H1 (cell line): ENCODE data around the gene IQCE. TPM values are rescaled to one million over a fixed set of nuclear protein-coding genes. Genes with fewer than 3 reads are reported as not detected.

Experiments used
- CTCF ChIA-PET: fragments of 300-600 bp; sonication (Branson Sonifier 250); formaldehyde crosslinking; loops from one replicate; lab custom pipeline; 2021; ENCODE audit not compliant: partially characterized antibody; lab: Charles Lee
- POLR2A ChIA-PET: fragments of 300-600 bp; sonication (Branson Sonifier 250); formaldehyde crosslinking; loops from one replicate; lab custom pipeline; 2021; ENCODE audit warnings: inconsistent platforms; ENCODE audit not compliant: partially characterized antibody; lab: Charles Lee
- DNase-seq, 2 experiments: peaks; one replicate each; pipeline versions ENCODE4 v3.0.0 to v3.0.0-alpha.2; 2010 to 2022; ENCODE audit warnings: low spot score in 2 of 2, low read depth in 1 of 2, mixed read lengths in 1 of 2
- FAIRE-seq: peaks from 2 replicates; lab custom pipeline; 2011; peaks lifted over from hg19 to GRCh38; lab: Jason Lieb, UNC
- H2AFZ ChIP-seq: 2 replicates; pipeline ENCODE4 v1.8.1; 2012; ENCODE audit warnings: low read length, inconsistent platforms
- H2AK5ac ChIP-seq: 2 replicates; pipeline ENCODE4 v1.6.1; 2013; ENCODE audit warnings: low read depth, low read length
- H2BK120ac ChIP-seq: replicated peaks from 2 replicates; pipeline ENCODE3; 2013; ENCODE audit warnings: low read depth, low read length, inconsistent platforms
- H2BK12ac ChIP-seq: 2 replicates; pipeline ENCODE4 v1.6.1; 2013; ENCODE audit warnings: low read depth, low read length
- H2BK15ac ChIP-seq: 2 replicates; pipeline ENCODE4 v1.6.1; 2013; ENCODE audit warnings: low read length
- H2BK20ac ChIP-seq: 2 replicates; pipeline ENCODE4 v1.6.1; 2013; ENCODE audit warnings: low read length
- H2BK5ac ChIP-seq: 2 replicates; pipeline ENCODE4 v1.6.1; 2013; ENCODE audit warnings: low read depth, low read length
- H3K14ac ChIP-seq: 2 replicates; pipeline ENCODE4 v1.6.1; 2013; ENCODE audit warnings: inconsistent platforms; ENCODE audit not compliant: insufficient read length
- H3K18ac ChIP-seq: 2 replicates; pipeline ENCODE4 v1.6.1; 2013; ENCODE audit warnings: low read length; ENCODE audit errors: extremely low read depth
- H3K23ac ChIP-seq: 2 replicates; pipeline ENCODE4 v1.6.1; 2013; ENCODE audit warnings: inconsistent platforms; ENCODE audit not compliant: insufficient read length
- H3K23me2 ChIP-seq: 2 replicates; pipeline ENCODE4 v1.6.1; 2013; ENCODE audit warnings: low read depth, low read length
- H3K27ac ChIP-seq: 2 replicates; pipeline ENCODE4 v1.6.1; 2011; ENCODE audit warnings: low read depth, low read length, inconsistent platforms
- H3K27me3 ChIP-seq, 4 experiments: replicated peaks in 1 of 4; 1 replicate in 1 of 4; 2 replicates in 3 of 4; pipeline versions ENCODE4 v1.6.1 to v1.8.1; 2011 to 2013; ENCODE audit warnings: low read length in 3 of 4, mild to moderate bottlenecking in 3 of 4, inconsistent platforms in 2 of 4, mixed read lengths in 2 of 4, moderate library complexity in 1 of 4; ENCODE audit not compliant: control insufficient read depth in 3 of 4, insufficient read depth in 3 of 4; ENCODE audit errors: extremely low read depth in 1 of 4
- H3K36me3 ChIP-seq, 4 experiments: 2 replicates each; pipeline versions ENCODE4 v1.6.1 to v1.8.1; 2011 to 2013; ENCODE audit warnings: mild to moderate bottlenecking in 4 of 4, low read length in 3 of 4, moderate library complexity in 2 of 4, control low read depth in 1 of 4, inconsistent platforms in 1 of 4; ENCODE audit not compliant: insufficient read depth in 4 of 4, control insufficient read depth in 2 of 4
- H3K4ac ChIP-seq: replicated peaks from 2 replicates; pipeline ENCODE3; 2013; ENCODE audit warnings: low read length, low read depth, mixed read lengths, inconsistent platforms; ENCODE audit not compliant: insufficient read length
- H3K4me1 ChIP-seq, 4 experiments: replicated peaks in 1 of 4; 1 replicate in 1 of 4; 2 replicates in 3 of 4; pipeline versions ENCODE4 v1.6.1 to v1.8.1; 2011 to 2013; ENCODE audit warnings: low read length in 3 of 4, inconsistent platforms in 2 of 4, mixed read lengths in 1 of 4; ENCODE audit not compliant: insufficient read depth in 4 of 4, control insufficient read depth in 3 of 4
- H3K4me2 ChIP-seq, 2 experiments: 2 replicates each; pipeline versions ENCODE4 v1.6.1 to v1.8.1; 2011 to 2013; ENCODE audit warnings: low read depth in 2 of 2, low read length in 2 of 2, control low read depth in 1 of 2, inconsistent platforms in 1 of 2, mild to moderate bottlenecking in 1 of 2; ENCODE audit not compliant: insufficient read depth in 1 of 2
- H3K4me3 ChIP-seq, 4 experiments: fragments of 200-600, 300-600 bp in 1 of 4; sonication (generic), shearing (Covaris generic), sonication (Bioruptor Twin) in 1 of 4; 2 replicates each; pipeline versions ENCODE4 v1.5.1 to v1.8.1; 2011 to 2016; ENCODE audit warnings: low read length in 4 of 4, low read depth in 3 of 4, control low read depth in 2 of 4, inconsistent platforms in 2 of 4, mild to moderate bottlenecking in 2 of 4, mixed read lengths in 1 of 4, moderate library complexity in 1 of 4; ENCODE audit not compliant: insufficient read depth in 2 of 4; ENCODE audit errors: extremely low read depth in 1 of 4
- H3K56ac ChIP-seq: replicated peaks from 2 replicates; pipeline ENCODE3; 2013; ENCODE audit warnings: low read depth, mild to moderate bottlenecking, mixed read lengths, low read length, inconsistent platforms; ENCODE audit not compliant: insufficient read length
- H3K79me1 ChIP-seq: 2 replicates; pipeline ENCODE4 v1.6.1; 2013; ENCODE audit warnings: low read depth, low read length, control low read depth
- H3K79me2 ChIP-seq, 2 experiments: 2 replicates each; pipeline versions ENCODE4 v1.6.1 to v1.8.1; 2012 to 2013; ENCODE audit warnings: low read length in 2 of 2, mild to moderate bottlenecking in 2 of 2, inconsistent platforms in 1 of 2; ENCODE audit not compliant: insufficient read depth in 2 of 2, control insufficient read depth in 1 of 2
- H3K9ac ChIP-seq, 4 experiments: replicated peaks in 1 of 4; 1 replicate in 1 of 4; 2 replicates in 3 of 4; pipeline versions ENCODE4 v1.6.1 to v1.8.1; 2011 to 2013; ENCODE audit warnings: low read depth in 3 of 4, low read length in 3 of 4, control low read depth in 2 of 4, mild to moderate bottlenecking in 2 of 4, moderate library complexity in 2 of 4, inconsistent platforms in 1 of 4; ENCODE audit errors: extremely low read depth in 1 of 4
- H3K9me3 ChIP-seq, 2 experiments: 2 replicates each; pipeline versions ENCODE4 v1.6.1 to v1.8.1; 2012 to 2013; ENCODE audit warnings: mild to moderate bottlenecking in 2 of 2, moderate library complexity in 2 of 2, control low read depth in 1 of 2, inconsistent platforms in 1 of 2, low read depth in 1 of 2, low read length in 1 of 2, mixed read lengths in 1 of 2; ENCODE audit not compliant: insufficient read depth in 2 of 2
- H4K20me1 ChIP-seq, 2 experiments: replicated peaks in 1 of 2; 2 replicates each; pipeline versions ENCODE3 to v1.8.1; 2011 to 2013; ENCODE audit warnings: inconsistent platforms in 2 of 2, low read length in 2 of 2, mild to moderate bottlenecking in 1 of 2; ENCODE audit not compliant: insufficient read depth in 2 of 2, control insufficient read depth in 1 of 2
- H4K5ac ChIP-seq: 2 replicates; pipeline ENCODE4 v1.6.1; 2013; ENCODE audit warnings: low read length, low read depth, mixed read lengths, inconsistent platforms; ENCODE audit not compliant: insufficient read length
- H4K8ac ChIP-seq: 2 replicates; pipeline ENCODE4 v1.8.0; 2013; ENCODE audit warnings: mild to moderate bottlenecking, moderate library complexity, low read length, inconsistent platforms; ENCODE audit not compliant: insufficient read depth; ENCODE audit errors: extremely low read depth
- H4K91ac ChIP-seq: replicated peaks from 2 replicates; pipeline ENCODE3; 2013; ENCODE audit warnings: low read length, mixed read lengths, inconsistent platforms; ENCODE audit not compliant: insufficient read length
- JUN ChIP-seq: IDR thresholded peaks from 2 replicates; pipeline ENCODE4 v1.6.1; 2011; ENCODE audit warnings: low read depth, mild to moderate bottlenecking, improper control_type of control experiment, low read length
- KDM5A ChIP-seq: fragments of 200-600 bp; IDR thresholded peaks from 2 replicates; pipeline ENCODE4 v1.7.1; 2012; ENCODE audit warnings: mild to moderate bottlenecking, low read length, inconsistent platforms, mixed read lengths
- MAX ChIP-seq: IDR thresholded peaks from 2 replicates; pipeline ENCODE4 v1.6.1; 2012; ENCODE audit warnings: inconsistent platforms
- POLR2AphosphoS5 ChIP-seq: IDR thresholded peaks from 2 replicates; pipeline ENCODE4 v1.6.1; 2011; ENCODE audit warnings: low read depth, low read length
- WGBS, 2 experiments: shearing (Covaris generic) in 1 of 2; methylation state at CpG; one replicate each; pipeline versions ENCODE4 v1.1.6 to v1.1.7; 2013 to 2015; ENCODE audit warnings: low lambda C conversion rate in 2 of 2, mixed read lengths in 2 of 2, inconsistent platforms in 1 of 2, low coverage in 1 of 2, missing lambda C conversion rate in 1 of 2; ENCODE audit not compliant: insufficient replicate concordance in 2 of 2, insufficient coverage in 1 of 2, insufficient read length in 1 of 2; ENCODE audit errors: extremely low coverage in 1 of 2, missing lambda C conversion rate in 1 of 2; 5-methylcytosine and 5-hydroxymethylcytosine counted together
- polyA plus RNA-seq, 7 experiments: library from polyadenylated mRNA; depleted of rRNA in 3 of 7; stranded (reverse) in 5 of 7; unstranded in 2 of 7; fragments of >200 nt in 5 of 7; fragments of 200-250 nt in 2 of 7; gene quantifications; 1 replicate in 5 of 7; 2 replicates in 1 of 7; 4 replicates in 1 of 7; pipeline versions ENCODE4 v1.2.1 to v1.2.3, GENCODE V29; 2011 to 2013; ENCODE audit warnings: missing spikeins in 2 of 7, mixed read lengths in 2 of 7
- total RNA-seq: library from RNA; stranded (reverse); fragmentation: NEBNext Ultra II Directional; extraction: Animal tissue kit (Norgen Biotek cat#: 25700); gene quantifications from 2 replicates; pipeline ENCODE4 v1.2.1, GENCODE V29; 2021

IQCE gene
- total and polyA plus RNA-seq, 2 of the 8 experiments (the other 6 are each of a cell fraction or from before 2014, with no cell fraction given), result 2.2 to 4.9 TPM

GRCh38 chr7:2601907-2602306 is 43.1 kb downstream of the IQCE start:
- Histone ChIP-seq H4K5ac (no peak overlapping the region), H3K23me2 (no peaks in the 10 kb centered on the region), H3K79me1 (no peaks in the 10 kb centered on the region), H3K4ac (no peak overlapping the region), H3K27me3 (no peaks in the 10 kb centered on the region), H3K36me3 (peaks cover 0 to 2% (median 0%) of the 10 kb centered on the region in 4 experiments; a peak in 1 of 8 replicates), H2BK120ac (no peak overlapping the region), H4K91ac (no peak overlapping the region), H2AK5ac (no peak overlapping the region), H3K14ac (no peak overlapping the region), H2BK15ac (no peak overlapping the region)
- WGBS, 2 experiments, result 91 to 100% methylated on average over 1 to 11 of the region's 11 CpGs
- POLR2A ChIA-PET, result interaction anchor here (1.0 to 1.4 kb wide), 3 partner anchors 9 to 30 kb away, joined by 3 to 4 read pairs (median 3); partner anchors contain the start of gene TTYH3
- FAIRE-seq, result no peak
- no peak for TF ChIP-seq POLR2AphosphoS5
- no peak for TF ChIP-seq JUN
- no peak for TF ChIP-seq MAX
- no peak for TF ChIP-seq KDM5A
- TF ChIP-seq, all 59 proteins: peak for 0
- Histone ChIP-seq H2BK12ac (no peak overlapping the region), H3K9ac (no peak overlapping the region), H3K18ac (no peak overlapping the region), H3K56ac (no peak overlapping the region), H3K4me1 (peaks cover 0 to 6% (median 1%) of the 10 kb centered on the region in 4 experiments; a peak in 3 of 7 replicates), H2BK5ac (no peak overlapping the region), H3K4me3 (no peak overlapping the region), H2AFZ (no peak overlapping the region), H3K79me2 (no peaks in the 10 kb centered on the region), H3K27ac (no peak overlapping the region), H4K20me1 (no peaks in the 10 kb centered on the region), H2BK20ac (no peak overlapping the region), H3K23ac (no peak overlapping the region), H3K9me3 (no peaks in the 10 kb centered on the region), H3K4me2 (no peak overlapping the region), H4K8ac (no peak overlapping the region)
- CTCF ChIA-PET, result interaction anchor here (0.7 to 5.7 kb wide), 8 partner anchors 10 to 133 kb away, joined by 3 to 30 read pairs (median 4); no protein-coding TSS in a partner anchor
- DNase-seq, result no peak
